ENCODE measurements around the gene ZNF418. TPM values are rescaled to one million over a fixed set of nuclear protein-coding genes. Genes with fewer than 3 reads are reported as not detected.
"Not testable (repeated sequence)": the region's sequence is repeated elsewhere in the genome, so short reads cannot be mapped to it uniquely, and the experiment has no call there.

ZNF418 gene
- total RNA-seq, 1 donor from 2014 or later, result 24.5 TPM

DNA sequence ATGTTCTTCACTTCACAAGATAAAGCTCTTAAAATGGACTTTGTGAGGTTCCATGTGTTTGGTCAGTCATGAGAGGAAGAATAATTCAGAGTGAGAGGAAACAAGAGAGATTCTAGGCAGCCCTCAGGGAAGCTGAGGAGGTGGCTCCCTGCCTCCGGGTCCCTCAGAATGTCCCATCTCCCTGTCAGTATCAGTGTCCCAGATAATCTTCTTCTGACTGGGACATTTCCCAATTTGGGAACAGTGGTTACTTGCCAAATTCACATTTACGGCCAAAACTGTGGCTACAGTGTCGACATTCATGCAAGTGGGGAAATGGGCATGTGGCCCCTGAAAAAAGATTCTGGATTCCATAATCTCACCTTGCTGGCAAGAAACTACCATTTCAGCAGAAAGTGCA is 27.8 kb downstream of the ZNF418 start:
- no peaks in the 10 kb centered on the region for H3K27me3 Mint-ChIP-seq (ENCODE audit: low read depth)
- no peak overlapping the region for H3K4me3 Mint-ChIP-seq
- peaks cover 3% of the 10 kb centered on the region for H3K4me1 Mint-ChIP-seq
- TF ChIP-seq, protein P1, sequence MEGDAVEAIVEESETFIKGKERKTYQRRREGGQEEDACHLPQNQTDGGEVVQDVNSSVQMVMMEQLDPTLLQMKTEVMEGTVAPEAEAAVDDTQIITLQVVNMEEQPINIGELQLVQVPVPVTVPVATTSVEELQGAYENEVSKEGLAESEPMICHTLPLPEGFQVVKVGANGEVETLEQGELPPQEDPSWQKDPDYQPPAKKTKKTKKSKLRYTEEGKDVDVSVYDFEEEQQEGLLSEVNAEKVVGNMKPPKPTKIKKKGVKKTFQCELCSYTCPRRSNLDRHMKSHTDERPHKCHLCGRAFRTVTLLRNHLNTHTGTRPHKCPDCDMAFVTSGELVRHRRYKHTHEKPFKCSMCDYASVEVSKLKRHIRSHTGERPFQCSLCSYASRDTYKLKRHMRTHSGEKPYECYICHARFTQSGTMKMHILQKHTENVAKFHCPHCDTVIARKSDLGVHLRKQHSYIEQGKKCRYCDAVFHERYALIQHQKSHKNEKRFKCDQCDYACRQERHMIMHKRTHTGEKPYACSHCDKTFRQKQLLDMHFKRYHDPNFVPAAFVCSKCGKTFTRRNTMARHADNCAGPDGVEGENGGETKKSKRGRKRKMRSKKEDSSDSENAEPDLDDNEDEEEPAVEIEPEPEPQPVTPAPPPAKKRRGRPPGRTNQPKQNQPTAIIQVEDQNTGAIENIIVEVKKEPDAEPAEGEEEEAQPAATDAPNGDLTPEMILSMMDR (IDR thresholded peaks at IDR 0.05; ENCODE audit: unreplicated experiment), result no peak
- H3K36me3 Mint-ChIP-seq, result peaks cover 37% of the 10 kb centered on the region
- DNase-seq (ENCODE audit: low spot score in 2 of 2, unreplicated experiment in 2 of 2), result no peak
- H3K27ac Mint-ChIP-seq, result no peak overlapping the region
- no peaks in the 10 kb centered on the region for H3K9me3 Mint-ChIP-seq

DNA sequence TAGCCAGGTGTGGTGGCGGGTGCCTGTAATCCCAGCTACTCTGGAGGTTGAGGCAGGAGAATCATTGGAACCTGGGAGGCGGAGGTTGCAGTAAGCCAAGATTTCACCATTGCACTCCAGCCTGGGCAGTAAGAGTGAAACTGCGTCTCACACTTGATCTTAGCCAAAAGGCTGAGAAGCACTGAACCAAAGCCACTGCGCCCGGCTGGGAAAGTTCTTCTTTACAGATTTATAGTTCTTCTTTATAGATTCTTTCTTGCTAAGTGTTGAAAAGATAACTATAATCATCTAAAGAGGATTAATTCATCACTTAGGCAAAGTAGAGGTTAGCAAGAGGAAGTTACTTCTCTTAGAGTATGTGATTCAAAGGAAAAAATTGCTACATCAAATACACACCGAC is 29.9 kb downstream of the ZNF418 start:
- H3K36me3 Mint-ChIP-seq, result peaks cover 23% of the 10 kb centered on the region
- no peak overlapping the region for H3K27ac Mint-ChIP-seq
- H3K4me1 Mint-ChIP-seq, result peaks cover 8% of the 10 kb centered on the region
- no peak for DNase-seq (ENCODE audit: low spot score in 2 of 2, unreplicated experiment in 2 of 2)
- no peaks in the 10 kb centered on the region for H3K27me3 Mint-ChIP-seq (ENCODE audit: low read depth)
- TF ChIP-seq, protein P1 (IDR thresholded peaks at IDR 0.05; ENCODE audit: unreplicated experiment), result no peak
- no peak overlapping the region for H3K4me3 Mint-ChIP-seq
- no peaks in the 10 kb centered on the region for H3K9me3 Mint-ChIP-seq

DNA sequence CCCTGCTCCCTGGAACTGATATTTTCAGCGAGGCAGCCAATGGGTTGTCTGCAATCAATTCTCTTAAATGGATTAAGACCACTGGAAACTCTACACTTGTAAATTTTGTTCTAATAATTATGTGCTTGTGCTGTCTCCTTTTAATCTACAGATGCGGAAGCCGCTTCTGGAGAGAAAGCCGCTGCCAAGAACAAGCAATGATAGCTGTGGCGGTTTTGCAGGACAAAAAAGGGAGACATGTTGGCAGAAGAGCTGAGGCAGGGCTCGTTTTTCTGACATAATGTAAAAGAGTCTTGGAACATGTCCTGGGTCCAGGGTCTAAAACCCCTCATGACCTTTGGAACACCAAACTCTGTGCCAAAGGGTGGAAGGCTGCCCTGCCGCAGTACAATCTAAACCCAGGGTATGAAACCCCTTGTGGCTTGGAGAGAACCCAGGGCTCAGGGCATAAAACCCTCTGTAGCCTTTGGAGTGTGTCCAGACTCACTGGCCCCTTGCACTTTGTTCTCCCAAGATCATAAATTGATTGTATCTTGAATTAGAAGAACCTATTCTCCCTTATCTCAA is 31.5 kb downstream of the ZNF418 start:
- H3K36me3 Mint-ChIP-seq, result peaks cover 19% of the 10 kb centered on the region
- no peak for DNase-seq (ENCODE audit: low spot score in 2 of 2, unreplicated experiment in 2 of 2)
- H3K4me3 Mint-ChIP-seq, result no peak overlapping the region
- TF ChIP-seq, protein P1 (IDR thresholded peaks at IDR 0.05; ENCODE audit: unreplicated experiment), result no peak
- H3K4me1 Mint-ChIP-seq, result peaks cover 21% of the 10 kb centered on the region
- H3K9me3 Mint-ChIP-seq, result no peaks in the 10 kb centered on the region
- H3K27ac Mint-ChIP-seq, result no peak overlapping the region
- H3K27me3 Mint-ChIP-seq (ENCODE audit: low read depth), result no peaks in the 10 kb centered on the region

DNA sequence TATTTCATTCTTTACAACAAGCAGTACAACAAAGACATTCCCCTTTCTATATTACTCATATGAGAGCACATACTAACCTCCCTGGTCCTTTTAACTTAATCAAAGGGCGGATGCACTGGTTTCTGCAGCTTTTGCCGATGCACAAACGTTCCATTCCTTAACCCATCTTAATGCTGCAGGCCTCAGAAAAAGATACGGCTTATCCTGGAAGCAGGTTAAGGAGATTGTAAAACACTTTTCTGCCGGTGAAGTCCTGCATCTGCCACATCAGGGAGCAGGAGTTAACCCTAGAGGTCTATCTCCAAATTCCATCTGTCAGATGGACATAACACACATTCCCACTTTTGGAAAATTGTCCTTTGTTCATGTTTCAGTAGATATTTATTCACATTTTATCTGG is 34.9 kb downstream of the ZNF418 start:
- Mint-ChIP-seq H3K27ac (peak overlapping the region; percentile 53), H3K4me1 (peaks cover 44% of the 10 kb centered on the region), H3K9me3 (no peaks in the 10 kb centered on the region), H3K4me3 (no peak overlapping the region), H3K27me3 (ENCODE audit: low read depth) (no peaks in the 10 kb centered on the region), H3K36me3 (no peaks in the 10 kb centered on the region)
- TF ChIP-seq, protein P1 (IDR thresholded peaks at IDR 0.05; ENCODE audit: unreplicated experiment), result no peak
- DNase-seq (ENCODE audit: low spot score in 2 of 2, unreplicated experiment in 2 of 2), result no peak

DNA sequence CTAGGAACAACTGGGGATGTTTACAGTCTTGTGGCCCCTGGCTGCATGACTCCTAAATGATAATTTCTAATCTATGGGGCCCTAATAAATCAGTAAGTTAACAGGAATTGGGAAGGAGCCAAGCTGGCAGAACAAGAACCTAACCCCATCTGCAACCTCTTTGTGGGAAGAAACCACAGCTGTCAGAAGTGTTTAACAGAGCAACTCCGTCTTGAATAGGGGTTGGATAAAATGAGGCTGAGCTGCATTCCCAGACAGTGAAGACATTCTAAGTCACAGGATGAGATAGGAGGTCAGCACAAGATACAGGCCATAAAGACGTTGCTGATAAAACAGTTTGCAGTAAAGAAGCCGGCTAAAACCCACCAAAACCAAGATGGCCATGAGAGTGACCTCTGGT is 44.5 kb downstream of the ZNF418 start:
- not testable (repeated sequence) for H3K27me3 Mint-ChIP-seq (ENCODE audit: low read depth); DNase-seq (ENCODE audit: low spot score in 2 of 2, unreplicated experiment in 2 of 2); H3K4me3 Mint-ChIP-seq
- H3K27ac Mint-ChIP-seq, result peak overlapping the region; percentile 89
- peaks cover 21% of the 10 kb centered on the region for H3K9me3 Mint-ChIP-seq
- peaks cover 29% of the 10 kb centered on the region for H3K4me1 Mint-ChIP-seq
- peaks cover 30% of the 10 kb centered on the region for H3K36me3 Mint-ChIP-seq

DNA sequence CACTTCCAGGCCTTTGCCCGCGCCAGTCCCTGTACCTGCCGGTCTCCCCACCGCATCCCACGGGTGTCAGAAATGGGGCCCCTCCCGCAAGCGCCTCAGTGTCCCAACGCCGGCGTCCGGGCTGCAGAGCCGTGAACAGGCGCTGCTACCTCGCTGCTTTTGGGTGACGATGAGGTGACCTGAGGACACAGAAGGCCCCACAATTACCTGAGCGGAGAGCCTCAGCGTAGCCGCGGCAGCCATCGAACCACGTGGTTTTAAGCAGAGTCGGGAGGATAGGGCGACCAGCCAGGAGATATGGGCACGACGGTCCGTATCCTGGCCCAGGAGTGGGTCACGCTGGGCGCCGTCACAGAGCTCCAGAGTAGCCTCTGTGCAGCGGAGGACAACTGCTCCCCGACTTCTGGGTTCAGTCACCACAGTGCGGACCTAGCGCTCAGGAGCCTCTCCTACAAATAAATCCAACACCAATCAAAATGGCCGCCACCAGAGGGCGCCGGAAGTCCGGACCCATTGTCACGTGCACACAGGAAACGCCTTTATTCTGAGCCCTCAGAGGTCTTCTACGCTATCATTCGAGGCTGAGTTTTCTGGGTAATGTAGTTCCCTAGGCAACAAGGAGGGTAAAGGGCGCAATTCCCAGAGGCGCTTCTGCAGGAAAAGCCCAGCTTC is 46.5 kb downstream of the ZNF418 start, which contains the start of gene ZNF814:
Gene ZNF814, minus strand, starts transcription at position 478 of the 672 bp plus-strand sequence. Its CDS starts 235 bp downstream, at position 243.
- peak; percentile 53 to 87 for DNase-seq (ENCODE audit: low spot score in 2 of 2, unreplicated experiment in 2 of 2)
- H3K27me3 Mint-ChIP-seq (ENCODE audit: low read depth), result no peaks in the 10 kb centered on the region
- TF ChIP-seq, protein P1 (IDR thresholded peaks at IDR 0.05; ENCODE audit: unreplicated experiment), result peak; percentile 57
- H3K4me1 Mint-ChIP-seq, result peaks cover 27% of the 10 kb centered on the region
- H3K4me3 Mint-ChIP-seq, result peak within 1 kb of the TSS; percentile 84
- H3K36me3 Mint-ChIP-seq, result peaks cover 48% of the 10 kb centered on the region
- peaks cover 21% of the 10 kb centered on the region for H3K9me3 Mint-ChIP-seq
- H3K27ac Mint-ChIP-seq, result peak within 1 kb of the TSS; percentile 88
